PC-3 (cell line): ENCODE measurements around the gene DCDC2. TPM values are rescaled to one million over a fixed set of nuclear protein-coding genes. Genes with fewer than 3 reads are reported as not detected.

Experiments used
- ATAC-seq: fragments of 200-7000 bp; cut with Tn5 transposase; 2 replicates; pipeline ENCODE4 v1.9.1; 2020; ENCODE audit warnings: mild to moderate bottlenecking, moderate library complexity
- BruUV-seq: library from RNA; stranded (reverse); fragments of 400-500 nt; replicated peaks from 2 replicates; lab custom pipeline; 2021; lab: Mats Ljungman, UMichigan
- CTCF ChIA-PET: fragments of 300-600 bp; sonication (Branson Sonifier 250); formaldehyde crosslinking; loops from one replicate; lab custom pipeline; 2022; ENCODE audit warnings: antibody characterized with exemption; lab: Charles Lee
- POLR2A ChIA-PET: fragments of 300-600 bp; sonication (Branson Sonifier 250); formaldehyde crosslinking; loops from one replicate; lab custom pipeline; 2022; ENCODE audit warnings: antibody characterized with exemption; ENCODE audit not compliant: unreplicated experiment; lab: Charles Lee
- DNase-seq: peaks from one replicate; pipeline ENCODE4 v3.0.0-alpha.2; 2015
- H2AFZ ChIP-seq: fragments of 300-600 bp; sonication (generic); 2 replicates; pipeline ENCODE4 v1.6.0; 2016; ENCODE audit warnings: antibody characterized with exemption, low read length
- H3F3A ChIP-seq: fragments of 300-600 bp; sonication (generic); one replicate; pipeline ENCODE4 v1.6.0; 2017; ENCODE audit warnings: antibody characterized with exemption, low read length, control low read depth, mild to moderate bottlenecking; ENCODE audit not compliant: unreplicated experiment
- H3K27ac ChIP-seq: fragments of 300-600 bp; sonication (generic); 2 replicates; pipeline ENCODE4 v1.5.1; 2016; ENCODE audit warnings: mild to moderate bottlenecking, low read length
- H3K27me3 ChIP-seq: fragments of 300-600 bp; sonication (generic); 2 replicates; pipeline ENCODE4 v1.6.1; 2016; ENCODE audit warnings: low read length, mixed read lengths
- H3K36me3 ChIP-seq: fragments of 300-600 bp; sonication (generic); 2 replicates; pipeline ENCODE4 v1.6.1; 2016; ENCODE audit warnings: low read depth, mixed run types, low read length, mixed read lengths
- H3K4me1 ChIP-seq: fragments of 300-600 bp; sonication (generic); 2 replicates; pipeline ENCODE4 v1.5.1; 2016; ENCODE audit warnings: low read length; ENCODE audit not compliant: insufficient read depth
- H3K4me2 ChIP-seq: fragments of 300-600 bp; sonication (generic); 2 replicates; pipeline ENCODE4 v1.6.0; 2016; ENCODE audit warnings: low read length
- H3K4me3 ChIP-seq: fragments of 300-600 bp; sonication (generic); 2 replicates; pipeline ENCODE4 v1.5.1; 2016; ENCODE audit warnings: mild to moderate bottlenecking, low read length, mixed read lengths
- H3K79me2 ChIP-seq: fragments of 300-600 bp; sonication (generic); 2 replicates; pipeline ENCODE4 v1.6.1; 2017; ENCODE audit warnings: low read length, mixed read lengths
- H3K9ac ChIP-seq: fragments of 300-600 bp; sonication (generic); 2 replicates; pipeline ENCODE4 v1.6.0; 2016; ENCODE audit warnings: mild to moderate bottlenecking, low read length
- H3K9me2 ChIP-seq: fragments of 300-600 bp; sonication (generic); replicated peaks from 2 replicates; pipeline ENCODE4 v1.6.1; 2016; ENCODE audit warnings: mixed run types, low read length, mixed read lengths
- H3K9me3 ChIP-seq: fragments of 300-600 bp; sonication (generic); 2 replicates; pipeline ENCODE4 v1.6.1; 2016; ENCODE audit warnings: low read length, mixed read lengths
- H4K20me1 ChIP-seq: fragments of 300-600 bp; sonication (generic); 2 replicates; pipeline ENCODE4 v1.6.1; 2016; ENCODE audit warnings: low read length, mixed read lengths
- EZH2 ChIP-seq: fragments of 300-600 bp; sonication (generic); IDR thresholded peaks from one replicate; pipeline ENCODE4 v1.6.1; 2017; ENCODE audit warnings: antibody characterized with exemption, mild to moderate bottlenecking, low read length; ENCODE audit not compliant: unreplicated experiment
- EZH2phosphoT487 ChIP-seq: fragments of 300-600 bp; sonication (generic); IDR thresholded peaks from 2 replicates; pipeline ENCODE4 v1.6.1; 2018; ENCODE audit warnings: mild to moderate bottlenecking, antibody characterized with exemption, low read length, borderline replicate concordance
- intact Hi-C: fragments of 100-400 bp; cut with micrococcal nuclease; formaldehyde crosslinking; loops from 2 replicates; pipeline ENCODE4 v1.9.0; 2023
- total RNA-seq: library from RNA; depleted of rRNA; stranded (reverse); fragments of >200 nt; gene quantifications from 2 replicates; pipeline ENCODE4 v1.2.3, GENCODE V29; 2014
- TF ChIP-seq, protein P1 (sequence below): fragments of 300-600 bp; sonication (generic); conservative IDR thresholded peaks from 2 replicates; pipeline ENCODE4 v1.5.1; 2017; ENCODE audit warnings: antibody characterized with exemption, low read depth, mild to moderate bottlenecking, low read length

The DCDC2 gene
- total RNA-seq, 1 experiment from 2014 or later, result 0.11 TPM

DNA sequence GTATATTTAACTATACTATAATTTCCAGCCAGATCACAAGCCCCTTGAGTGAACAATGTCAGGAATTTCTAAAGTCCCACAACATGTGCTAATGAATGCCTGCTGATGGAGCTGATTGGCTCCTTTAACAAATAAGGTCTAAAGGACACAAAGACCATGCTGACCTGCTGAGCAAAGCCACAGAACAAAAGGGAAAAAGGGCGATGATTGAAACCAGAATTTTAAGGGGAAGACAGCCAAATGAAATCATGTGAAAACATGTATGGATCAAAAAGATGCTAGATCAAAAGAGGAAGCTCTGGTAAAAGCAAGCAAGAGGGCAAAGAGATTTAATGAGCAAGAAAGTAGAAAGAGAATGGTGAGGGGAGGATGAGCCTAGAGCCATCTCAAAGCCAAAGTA, 105.6 kb downstream of the DCDC2 start:
- H3K4me3 ChIP-seq, result no peak overlapping the region
- no peak for TF ChIP-seq EZH2
- no peak for TF ChIP-seq EZH2phosphoT487
- TF ChIP-seq, protein P1, sequence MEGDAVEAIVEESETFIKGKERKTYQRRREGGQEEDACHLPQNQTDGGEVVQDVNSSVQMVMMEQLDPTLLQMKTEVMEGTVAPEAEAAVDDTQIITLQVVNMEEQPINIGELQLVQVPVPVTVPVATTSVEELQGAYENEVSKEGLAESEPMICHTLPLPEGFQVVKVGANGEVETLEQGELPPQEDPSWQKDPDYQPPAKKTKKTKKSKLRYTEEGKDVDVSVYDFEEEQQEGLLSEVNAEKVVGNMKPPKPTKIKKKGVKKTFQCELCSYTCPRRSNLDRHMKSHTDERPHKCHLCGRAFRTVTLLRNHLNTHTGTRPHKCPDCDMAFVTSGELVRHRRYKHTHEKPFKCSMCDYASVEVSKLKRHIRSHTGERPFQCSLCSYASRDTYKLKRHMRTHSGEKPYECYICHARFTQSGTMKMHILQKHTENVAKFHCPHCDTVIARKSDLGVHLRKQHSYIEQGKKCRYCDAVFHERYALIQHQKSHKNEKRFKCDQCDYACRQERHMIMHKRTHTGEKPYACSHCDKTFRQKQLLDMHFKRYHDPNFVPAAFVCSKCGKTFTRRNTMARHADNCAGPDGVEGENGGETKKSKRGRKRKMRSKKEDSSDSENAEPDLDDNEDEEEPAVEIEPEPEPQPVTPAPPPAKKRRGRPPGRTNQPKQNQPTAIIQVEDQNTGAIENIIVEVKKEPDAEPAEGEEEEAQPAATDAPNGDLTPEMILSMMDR, result no peak
- no peaks in the 10 kb centered on the region for H3F3A ChIP-seq
- intact Hi-C loops, result no loop called here
- CTCF ChIA-PET, result no interaction called here
- H3K4me2 ChIP-seq, result no peak overlapping the region
- no peak for ATAC-seq
- H3K4me1 ChIP-seq, result no peaks in the 10 kb centered on the region
- H3K79me2 ChIP-seq, result no peaks in the 10 kb centered on the region
- H3K27me3 ChIP-seq, result peaks cover 46% of the 10 kb centered on the region
- no peaks in the 10 kb centered on the region for H3K36me3 ChIP-seq
- H3K9me2 ChIP-seq, result no peaks in the 10 kb centered on the region
- BruUV-seq, result no TSS peak
- no peak overlapping the region for H2AFZ ChIP-seq
- no peak for DNase-seq
- no peak overlapping the region for H3K9ac ChIP-seq
- H4K20me1 ChIP-seq, result no peaks in the 10 kb centered on the region
- no peaks in the 10 kb centered on the region for H3K9me3 ChIP-seq
- H3K27ac ChIP-seq, result no peak overlapping the region
- POLR2A ChIA-PET, result no interaction called here

GRCh38 chr6:24251339-24251738, 106.5 kb downstream of the DCDC2 start:
- Histone ChIP-seq H3K27ac (no peak overlapping the region), H3K9ac (no peak overlapping the region), H3K4me3 (no peak overlapping the region), H3K4me2 (no peak overlapping the region), H3K27me3 (peaks cover 47% of the 10 kb centered on the region), H4K20me1 (no peaks in the 10 kb centered on the region), H3K4me1 (no peaks in the 10 kb centered on the region), H3K79me2 (no peaks in the 10 kb centered on the region), H3K9me2 (no peaks in the 10 kb centered on the region), H3K9me3 (no peaks in the 10 kb centered on the region), H3F3A (no peaks in the 10 kb centered on the region), H2AFZ (no peak overlapping the region), H3K36me3 (no peaks in the 10 kb centered on the region)
- DNase-seq (no peak), ATAC-seq (no peak)
- intact Hi-C loops, result no loop called here
- CTCF ChIA-PET, result no interaction called here
- no peak for TF ChIP-seq EZH2
- no peak for TF ChIP-seq EZH2phosphoT487
- TF ChIP-seq, protein P1, result no peak
- BruUV-seq, result no TSS peak
- POLR2A ChIA-PET, result no interaction called here

GRCh38 chr6:24249926-24250325, 107.9 kb downstream of the DCDC2 start:
- BruUV-seq, result no TSS peak
- intact Hi-C loops, result no loop called here
- H3K36me3 ChIP-seq, result no peaks in the 10 kb centered on the region
- no peak overlapping the region for H3K9ac ChIP-seq
- no peak overlapping the region for H3K27ac ChIP-seq
- no peaks in the 10 kb centered on the region for H3F3A ChIP-seq
- no peak overlapping the region for H3K4me2 ChIP-seq
- H3K9me2 ChIP-seq, result no peaks in the 10 kb centered on the region
- no peak overlapping the region for H3K4me3 ChIP-seq
- ATAC-seq, result no peak
- H2AFZ ChIP-seq, result no peak overlapping the region
- H3K27me3 ChIP-seq, result peaks cover 54% of the 10 kb centered on the region
- DNase-seq, result no peak
- no peaks in the 10 kb centered on the region for H3K79me2 ChIP-seq
- H3K9me3 ChIP-seq, result no peaks in the 10 kb centered on the region
- no peak for TF ChIP-seq EZH2phosphoT487
- TF ChIP-seq, protein P1, result no peak
- TF ChIP-seq EZH2, result no peak
- no peaks in the 10 kb centered on the region for H4K20me1 ChIP-seq
- CTCF ChIA-PET, result no interaction called here
- no peaks in the 10 kb centered on the region for H3K4me1 ChIP-seq
- POLR2A ChIA-PET, result no interaction called here
